AG04449 (cell line): Measurements from ENCODE around the gene MAPRE2.

ENCODE experiments used
- CTCF ChIA-PET: fragments of 350-600 bp; formaldehyde crosslinking; extraction: SDS; loops from one replicate; lab custom pipeline; 2021; ENCODE audit warnings: antibody characterized with exemption; lab: Yijun Ruan, JAX
- POLR2A ChIA-PET: fragments of 400-600, 350-600 bp; formaldehyde crosslinking; extraction: SDS; loops from one replicate; lab custom pipeline; 2020; ENCODE audit warnings: antibody characterized with exemption, inconsistent platforms; lab: Yijun Ruan, JAX
- DNase-seq: peaks from one replicate; pipeline ENCODE4 v3.0.0-alpha.2; 2010; ENCODE audit warnings: low read depth, low spot score
- H3K4me3 ChIP-seq: 2 replicates; pipeline ENCODE4 v1.5.1; 2011; ENCODE audit warnings: low read depth, mild to moderate bottlenecking, control low read depth, low read length
- CTCF ChIP-seq: IDR thresholded peaks from one replicate; pipeline ENCODE4 v1.5.1; 2011; ENCODE audit warnings: mild to moderate bottlenecking, moderate library complexity, low read length, control low read depth, inconsistent platforms; ENCODE audit not compliant: insufficient read depth; ENCODE audit errors: missing control alignments

MAPRE2 gene

DNA sequence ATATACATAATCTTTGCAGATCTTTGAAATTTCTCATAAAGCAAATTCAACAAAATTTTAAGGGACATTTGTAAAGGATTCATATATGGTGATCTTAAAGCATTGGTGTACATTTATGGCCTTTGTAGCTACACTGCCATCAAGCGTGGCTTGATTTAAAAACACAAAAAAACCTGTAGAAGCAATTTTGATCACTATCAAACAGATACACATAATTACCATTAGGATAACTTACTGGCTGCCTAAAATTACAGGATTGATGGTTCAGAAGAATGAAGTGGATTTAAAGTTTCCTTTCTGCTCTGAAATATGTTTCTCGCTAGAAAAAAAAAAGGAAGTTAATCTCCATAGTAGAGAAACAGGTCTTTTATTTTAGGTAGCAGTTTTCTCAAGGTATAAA is 31.4 kb downstream of the MAPRE2 start:
- no peak for DNase-seq
- ChIA-PET POLR2A (no interaction called here), CTCF (no interaction called here)
- TF ChIP-seq CTCF: no peak
- H3K4me3 ChIP-seq: no peak overlapping the region

GRCh38 chr18:35073186-35074105 is 32.2 kb downstream of the MAPRE2 start:
- CTCF ChIA-PET: interaction anchor here (0.9 kb wide), 1 partner anchor 13 kb away, joined by 3 read pairs; no protein-coding TSS in a partner anchor
- TF ChIP-seq CTCF: no peak
- H3K4me3 ChIP-seq: no peak overlapping the region
- POLR2A ChIA-PET: interaction anchor here (1.2 kb wide), 1 partner anchor 33 kb away, joined by 3 read pairs; the partner anchor contains the start of gene MAPRE2
- no peak for DNase-seq

GRCh38 chr18:35074581-35074980 is 33.4 kb downstream of the MAPRE2 start:
- no peak for DNase-seq
- POLR2A ChIA-PET: no interaction called here
- no peak for TF ChIP-seq CTCF
- no peak overlapping the region for H3K4me3 ChIP-seq
- CTCF ChIA-PET: interaction anchor here (1.0 kb wide), 1 partner anchor 69 kb away, joined by 3 read pairs; no protein-coding TSS in a partner anchor

GRCh38 chr18:35075132-35075531 is 33.9 kb downstream of the MAPRE2 start:
- TF ChIP-seq CTCF: no peak
- ChIA-PET CTCF (interaction anchor here (1.0 kb wide), 1 partner anchor 68 kb away, joined by 3 read pairs; no protein-coding TSS in a partner anchor), POLR2A (no interaction called here)
- DNase-seq: no peak
- H3K4me3 ChIP-seq: no peak overlapping the region

DNA sequence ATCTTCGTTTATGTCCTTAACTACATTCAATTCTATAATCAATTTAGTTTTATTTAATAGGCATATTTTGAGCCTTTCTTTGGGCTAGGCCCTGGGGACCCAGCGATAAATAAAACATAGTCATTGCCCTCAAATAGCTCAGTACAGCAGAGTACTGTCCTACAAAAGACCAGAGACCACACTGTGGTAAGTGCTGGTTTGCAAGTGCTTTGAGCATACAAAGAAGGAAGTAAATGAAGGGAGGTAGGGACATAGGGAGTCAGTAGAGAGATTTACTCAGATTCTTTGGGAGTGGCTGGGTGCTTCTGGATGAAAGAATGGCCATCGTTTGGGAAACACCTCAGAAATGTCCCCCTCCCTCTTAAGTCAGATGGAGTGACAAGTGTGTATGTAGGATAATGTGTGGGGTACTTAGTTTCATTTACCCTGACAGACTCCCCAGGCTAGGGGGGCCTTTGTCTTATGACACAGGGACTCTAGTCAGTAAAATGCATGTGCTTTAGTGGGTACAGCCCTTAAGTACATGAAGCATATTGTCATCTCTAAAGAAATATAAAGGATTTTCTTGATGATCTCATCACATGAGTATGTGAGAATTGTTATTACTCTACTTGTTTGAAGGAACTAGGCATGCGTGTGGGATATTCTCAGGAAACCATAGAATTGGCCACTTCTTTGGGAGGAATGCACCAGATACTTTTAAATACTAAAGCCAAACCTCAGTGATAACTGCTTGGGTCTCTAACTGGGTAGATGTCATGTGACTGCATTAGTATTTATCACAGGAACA is 35.1 kb downstream of the MAPRE2 start:
- CTCF ChIA-PET: no interaction called here
- peak; percentile 74 for DNase-seq
- TF ChIP-seq CTCF: no peak
- POLR2A ChIA-PET: no interaction called here
- no peak overlapping the region for H3K4me3 ChIP-seq
